ENCODE data around the gene FHIT. TPM values are rescaled to one million over a fixed set of nuclear protein-coding genes. Genes with fewer than 3 reads are reported as not detected.

FHIT gene
- total RNA-seq, 1 experiment from 2014 or later = 3.6 TPM

- no peak overlapping the region for H2AFZ ChIP-seq (ENCODE audit: low read length)
- no TSS peak for BruUV-seq (replicated peaks)
- ATAC-seq (no peak), DNase-seq (no peak)
- H3F3A ChIP-seq (ENCODE audit: low read length, unreplicated experiment) = no peaks in the 10 kb centered on the region
- no peaks in the 10 kb centered on the region for H3K36me3 ChIP-seq (ENCODE audit: low read depth, low read length)
- H3K27ac ChIP-seq (ENCODE audit: low read length) = no peak overlapping the region
- intact Hi-C loops (cut with micrococcal nuclease) = no loop called here
- TF ChIP-seq EZH2 (IDR thresholded peaks at IDR 0.05; ENCODE audit: low read length, unreplicated experiment) (no peak), EZH2phosphoT487 (IDR thresholded peaks at IDR 0.05; ENCODE audit: borderline replicate concordance, low read length) (no peak)
- TF ChIP-seq, protein P1, sequence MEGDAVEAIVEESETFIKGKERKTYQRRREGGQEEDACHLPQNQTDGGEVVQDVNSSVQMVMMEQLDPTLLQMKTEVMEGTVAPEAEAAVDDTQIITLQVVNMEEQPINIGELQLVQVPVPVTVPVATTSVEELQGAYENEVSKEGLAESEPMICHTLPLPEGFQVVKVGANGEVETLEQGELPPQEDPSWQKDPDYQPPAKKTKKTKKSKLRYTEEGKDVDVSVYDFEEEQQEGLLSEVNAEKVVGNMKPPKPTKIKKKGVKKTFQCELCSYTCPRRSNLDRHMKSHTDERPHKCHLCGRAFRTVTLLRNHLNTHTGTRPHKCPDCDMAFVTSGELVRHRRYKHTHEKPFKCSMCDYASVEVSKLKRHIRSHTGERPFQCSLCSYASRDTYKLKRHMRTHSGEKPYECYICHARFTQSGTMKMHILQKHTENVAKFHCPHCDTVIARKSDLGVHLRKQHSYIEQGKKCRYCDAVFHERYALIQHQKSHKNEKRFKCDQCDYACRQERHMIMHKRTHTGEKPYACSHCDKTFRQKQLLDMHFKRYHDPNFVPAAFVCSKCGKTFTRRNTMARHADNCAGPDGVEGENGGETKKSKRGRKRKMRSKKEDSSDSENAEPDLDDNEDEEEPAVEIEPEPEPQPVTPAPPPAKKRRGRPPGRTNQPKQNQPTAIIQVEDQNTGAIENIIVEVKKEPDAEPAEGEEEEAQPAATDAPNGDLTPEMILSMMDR (conservative IDR thresholded peaks at IDR 0.05; ENCODE audit: low read depth, low read length) = no peak
- no peaks in the 10 kb centered on the region for H3K27me3 ChIP-seq (ENCODE audit: low read length)
- no peaks in the 10 kb centered on the region for H3K4me1 ChIP-seq (ENCODE audit: insufficient read depth, low read length)
- no peak overlapping the region for H3K9ac ChIP-seq (ENCODE audit: low read length)
- no peaks in the 10 kb centered on the region for H3K9me2 ChIP-seq (replicated peaks; ENCODE audit: low read length)
- H3K9me3 ChIP-seq (ENCODE audit: low read length) = no peaks in the 10 kb centered on the region
- CTCF ChIA-PET = no interaction called here
- no peak overlapping the region for H3K4me2 ChIP-seq (ENCODE audit: low read length)
- no peak overlapping the region for H3K4me3 ChIP-seq (ENCODE audit: low read length)
- H4K20me1 ChIP-seq (ENCODE audit: low read length) = no peaks in the 10 kb centered on the region
- POLR2A ChIA-PET (ENCODE audit: unreplicated experiment) = no interaction called here
- H3K79me2 ChIP-seq (ENCODE audit: low read length) = no peaks in the 10 kb centered on the region
These were observed 937.9 kb downstream of the FHIT start for GRCh38 chr3:60313231-60313798.

DNA sequence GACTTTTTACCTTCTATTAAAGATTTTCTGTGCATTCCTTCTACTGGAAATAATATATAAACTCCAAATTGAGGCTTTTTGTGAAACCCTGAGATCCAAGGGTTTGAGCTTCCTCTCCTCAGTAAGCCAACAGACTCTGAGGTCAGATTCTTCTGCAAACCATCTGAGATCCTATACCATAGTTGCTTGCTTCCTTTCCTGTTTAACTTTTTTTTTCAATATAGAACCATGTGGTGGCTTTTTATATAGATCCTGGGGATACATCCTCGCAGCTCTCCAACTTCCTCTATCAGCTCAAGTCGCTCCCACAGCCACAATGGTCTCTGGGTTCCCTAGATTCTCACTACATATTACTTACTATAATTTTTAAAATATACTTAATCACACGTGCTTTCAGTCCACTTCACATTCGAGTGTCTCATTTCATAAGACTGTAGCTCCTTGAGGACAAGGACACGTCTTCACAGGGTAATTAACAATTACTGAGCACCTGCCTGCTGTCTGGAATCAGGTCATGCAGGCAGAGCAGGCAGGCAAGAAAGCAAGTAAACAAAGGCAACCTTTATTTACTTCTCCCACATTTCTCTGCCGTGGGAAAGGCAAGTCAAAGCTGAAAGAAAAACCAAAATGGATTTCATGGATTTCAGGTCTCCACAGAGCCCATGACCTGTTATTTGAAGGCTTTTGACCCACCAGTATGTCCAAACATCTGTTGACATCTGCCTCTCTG is 941.5 kb downstream of the FHIT start:
- BruUV-seq (replicated peaks) = no TSS peak
- intact Hi-C loops (cut with micrococcal nuclease) = no loop called here

More for the DNA sequence above, 941.5 kb downstream of the FHIT start:
- Histone ChIP-seq H3K4me2 (ENCODE audit: low read length) (no peak overlapping the region), H3K9me3 (ENCODE audit: low read length) (no peaks in the 10 kb centered on the region), H3K79me2 (ENCODE audit: low read length) (no peaks in the 10 kb centered on the region), H3K9ac (ENCODE audit: low read length) (no peak overlapping the region), H3K27me3 (ENCODE audit: low read length) (no peaks in the 10 kb centered on the region), H3K27ac (ENCODE audit: low read length) (no peak overlapping the region), H3K9me2 (replicated peaks; ENCODE audit: low read length) (no peaks in the 10 kb centered on the region), H2AFZ (ENCODE audit: low read length) (no peak overlapping the region), H3K36me3 (ENCODE audit: low read depth, low read length) (no peaks in the 10 kb centered on the region), H4K20me1 (ENCODE audit: low read length) (no peaks in the 10 kb centered on the region), H3K4me1 (ENCODE audit: insufficient read depth, low read length) (no peaks in the 10 kb centered on the region), H3F3A (ENCODE audit: low read length, unreplicated experiment) (no peaks in the 10 kb centered on the region), H3K4me3 (ENCODE audit: low read length) (no peak overlapping the region)
- no peak for ATAC-seq
- TF ChIP-seq, protein P1 (conservative IDR thresholded peaks at IDR 0.05; ENCODE audit: low read depth, low read length) = no peak
- TF ChIP-seq EZH2phosphoT487 (IDR thresholded peaks at IDR 0.05; ENCODE audit: borderline replicate concordance, low read length) (no peak), EZH2 (IDR thresholded peaks at IDR 0.05; ENCODE audit: low read length, unreplicated experiment) (no peak)
- ChIA-PET POLR2A (ENCODE audit: unreplicated experiment) (no interaction called here), CTCF (interaction anchor here (0.7 kb wide), 1 partner anchor 58 kb away, joined by 3 read pairs; no protein-coding TSS in a partner anchor)
- no peak for DNase-seq

Data from PC-3 (cell line).